ENCODE data around the gene NUP160.
"Not testable (repeated sequence)": the region's sequence is repeated elsewhere in the genome, so short reads cannot be mapped to it uniquely, and the experiment has no call there.

The NUP160 gene

GRCh38 chr11:47863189-47863897, 15.2 kb upstream of the NUP160 start:
- peak; percentile 91 for DNase-seq

DNA sequence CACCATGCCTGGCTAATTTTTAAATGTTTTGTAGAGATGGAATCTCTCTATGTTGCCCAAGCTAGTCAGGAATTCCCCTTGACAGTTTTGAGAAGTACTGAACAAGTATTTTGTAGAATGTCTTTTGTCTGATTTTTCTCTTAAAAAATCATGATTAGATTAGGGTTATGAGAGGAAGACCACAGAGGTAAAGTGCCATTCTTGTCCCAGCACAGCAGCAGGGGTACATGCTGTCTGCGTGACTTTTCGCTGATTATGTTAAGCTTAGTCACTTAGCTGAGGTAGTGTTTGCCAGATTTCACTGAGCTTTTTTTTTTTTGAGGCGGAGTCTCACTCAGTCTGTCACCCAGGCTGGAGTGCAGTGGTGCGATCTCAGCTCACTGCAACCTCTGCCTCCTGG, 13.6 kb upstream of the NUP160 start:
- DNase-seq = peak; percentile 78

GRCh38 chr11:47860536-47860935, 12.4 kb upstream of the NUP160 start:
- no peak for DNase-seq

DNA sequence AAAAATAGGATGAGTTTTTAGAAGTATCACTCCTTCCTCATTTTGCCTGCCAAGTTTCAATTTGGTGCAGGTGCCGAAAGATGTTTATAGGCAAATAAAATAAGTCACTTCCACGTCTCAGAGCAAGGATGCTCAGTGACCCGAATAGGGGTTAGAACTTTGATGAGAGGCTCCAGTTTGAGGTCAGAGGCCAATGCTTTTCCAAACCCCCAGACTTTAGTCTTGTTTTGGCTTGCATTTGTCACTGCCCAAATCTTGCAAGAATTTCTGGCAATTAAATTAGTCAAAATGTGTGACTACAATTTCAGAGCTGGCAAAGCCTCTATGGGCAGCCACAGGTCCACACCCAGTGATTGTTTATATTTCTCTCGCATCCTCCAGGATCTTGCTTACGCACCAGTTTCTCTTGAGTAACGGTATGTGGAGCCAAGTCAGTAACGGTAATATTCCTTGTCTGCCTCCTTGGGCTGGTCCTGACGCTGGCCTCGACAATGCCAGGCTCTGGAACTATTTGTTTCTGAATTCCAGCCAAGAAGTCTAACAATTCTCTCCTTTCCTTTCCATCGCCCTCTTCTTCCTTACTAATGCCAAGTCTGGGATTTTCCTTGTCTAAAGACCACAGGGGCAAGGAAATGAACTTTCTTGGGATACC, 9.9 kb upstream of the NUP160 start:
- DNase-seq = peak; percentile 63

GRCh38 chr11:47857485-47857884, 9.3 kb upstream of the NUP160 start:
- no peak for DNase-seq

GRCh38 chr11:47856186-47856585, 8.0 kb upstream of the NUP160 start:
- DNase-seq = peak; percentile 27

GRCh38 chr11:47854667-47855066, 6.5 kb upstream of the NUP160 start:
- DNase-seq = no peak

GRCh38 chr11:47852053-47852452, 3.9 kb upstream of the NUP160 start:
- no peak for DNase-seq

- no peak for DNase-seq
Measured at GRCh38 chr11:47850337-47850736, 2.2 kb upstream of the NUP160 start.

DNA sequence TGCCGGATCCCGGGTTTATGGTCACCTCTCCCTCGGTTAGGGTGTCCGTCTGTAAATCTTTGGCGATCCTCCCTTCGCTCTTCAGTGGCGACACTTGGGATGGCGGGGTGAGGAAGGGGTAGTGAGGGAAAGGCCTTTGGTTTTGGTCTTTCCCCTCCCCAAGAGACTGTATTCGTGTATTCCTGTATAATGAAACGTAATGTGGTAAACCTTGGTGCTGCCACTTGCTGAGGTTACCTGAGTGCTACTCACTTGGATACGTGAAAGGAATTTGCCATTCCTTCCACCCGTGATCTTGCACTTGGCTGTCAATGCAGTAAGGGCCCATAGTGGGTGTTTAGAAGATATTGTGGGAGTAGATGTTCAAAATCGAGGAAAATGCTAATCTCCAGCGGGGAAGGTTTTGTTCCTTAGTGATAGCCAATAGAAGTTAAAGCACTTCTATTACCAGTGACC, 578 bp upstream of the NUP160 start:
- DNase-seq = no peak

DNA sequence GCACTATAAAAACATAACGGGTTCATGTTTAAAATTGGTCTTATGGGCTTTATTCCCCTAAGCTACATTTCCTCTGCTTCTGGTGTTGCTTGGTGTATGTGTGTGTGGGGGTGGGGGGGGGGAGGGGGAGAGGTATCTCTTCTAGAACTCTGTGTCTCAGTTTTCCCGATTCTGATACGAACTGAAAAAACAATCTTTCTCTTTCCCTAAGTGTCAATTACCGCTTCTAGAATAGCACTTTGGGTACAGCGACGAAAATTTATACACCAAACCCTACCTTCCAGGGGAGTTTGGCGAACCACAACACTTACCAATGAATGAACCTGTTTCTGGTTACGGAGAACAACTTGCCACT, 636 bp downstream of the NUP160 start:
- no peak for DNase-seq

- no peak for DNase-seq
Measured at GRCh38 chr11:47846998-47847397, 1.2 kb downstream of the NUP160 start.

DNA sequence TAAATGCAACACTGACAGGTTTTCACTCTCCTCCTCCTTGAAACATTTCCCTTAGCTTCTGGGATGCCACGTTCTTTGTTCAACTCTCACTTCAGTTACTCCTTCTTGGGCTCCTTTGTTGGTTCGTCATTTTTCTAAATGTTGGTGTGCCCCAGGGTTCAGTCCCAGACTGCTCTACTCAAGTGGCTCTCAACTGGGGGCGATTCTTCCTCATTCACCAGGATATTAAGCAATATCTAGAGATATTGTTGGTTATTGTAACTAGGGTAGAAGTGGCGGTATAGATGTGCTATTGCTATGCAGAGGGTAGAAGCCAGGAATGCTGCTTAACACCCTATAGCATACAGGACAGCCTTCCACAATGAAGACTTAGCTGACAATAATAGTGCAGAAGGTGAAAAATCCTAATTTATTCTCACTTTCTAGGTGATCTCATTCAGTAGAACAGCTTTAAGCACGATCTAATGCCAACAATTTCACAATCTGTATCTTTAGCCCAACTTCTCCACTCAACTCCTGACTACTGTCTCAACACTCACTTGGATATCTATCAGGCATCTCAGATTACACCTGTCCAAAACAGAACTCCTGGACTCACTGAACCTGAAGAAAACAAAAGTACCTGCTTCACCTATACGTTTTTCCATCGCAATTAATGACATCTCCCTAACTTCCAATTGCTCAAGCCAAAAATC, 4.6 kb downstream of the NUP160 start:
- no peak for DNase-seq

DNA sequence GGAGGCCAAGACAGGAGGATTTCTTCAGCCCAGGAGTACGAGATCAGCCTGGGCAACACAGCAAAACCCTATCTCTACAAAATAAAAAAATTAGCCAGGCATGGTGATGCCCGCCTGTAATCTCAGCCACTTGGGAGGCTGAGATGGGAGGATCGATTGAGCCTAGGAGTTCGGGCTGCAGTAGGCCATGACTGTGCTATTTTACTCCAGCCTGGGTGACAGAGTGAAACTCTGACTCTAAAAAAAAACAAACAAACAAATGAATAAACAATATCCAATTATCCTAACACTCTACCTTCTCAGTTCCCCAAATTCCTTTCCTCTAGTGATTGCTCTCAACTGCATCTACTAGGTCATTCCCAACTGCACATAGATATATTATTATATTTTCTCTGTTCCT, 5.4 kb downstream of the NUP160 start:
- no peak for DNase-seq

DNA sequence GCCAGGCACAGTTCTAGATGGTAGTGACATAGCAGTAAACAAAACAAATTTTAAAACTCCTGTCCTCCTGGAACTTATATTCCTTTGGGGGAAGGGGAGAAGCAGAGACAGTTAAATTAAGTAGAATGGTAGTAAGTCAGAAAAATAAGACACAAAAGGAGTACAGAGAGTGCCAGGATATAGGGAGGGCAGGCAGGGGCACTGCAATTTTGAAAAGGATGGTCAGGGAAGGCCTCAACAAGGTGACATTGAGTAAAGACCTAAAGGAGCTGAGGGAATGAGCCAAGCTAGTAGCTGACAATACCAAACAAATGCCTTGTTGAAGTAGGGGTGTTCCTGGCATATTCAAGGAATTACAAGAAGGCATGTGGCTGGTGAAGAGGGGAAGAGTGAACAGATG, 10.2 kb downstream of the NUP160 start:
- DNase-seq = no peak

GRCh38 chr11:47837292-47837691, 10.9 kb downstream of the NUP160 start:
- DNase-seq = no peak

DNA sequence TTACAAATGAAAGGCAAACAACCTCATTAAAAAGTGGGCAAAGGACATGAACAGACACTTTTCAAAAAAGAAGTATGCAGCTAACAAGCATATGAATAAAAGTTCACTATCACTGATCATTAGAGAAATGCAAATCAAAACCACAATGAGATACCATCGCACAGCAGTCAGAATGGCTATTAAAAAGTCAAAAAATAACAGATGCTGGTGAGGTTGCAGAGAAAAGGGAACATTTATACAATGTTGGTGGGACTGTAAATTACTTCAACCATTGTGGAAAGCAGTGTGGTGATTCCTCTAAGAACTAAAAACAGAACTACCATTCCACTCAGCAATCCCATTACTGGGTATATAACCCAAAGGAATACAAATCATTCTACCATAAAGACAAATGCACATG, 18.1 kb downstream of the NUP160 start:
- not testable (repeated sequence) for DNase-seq

DNA sequence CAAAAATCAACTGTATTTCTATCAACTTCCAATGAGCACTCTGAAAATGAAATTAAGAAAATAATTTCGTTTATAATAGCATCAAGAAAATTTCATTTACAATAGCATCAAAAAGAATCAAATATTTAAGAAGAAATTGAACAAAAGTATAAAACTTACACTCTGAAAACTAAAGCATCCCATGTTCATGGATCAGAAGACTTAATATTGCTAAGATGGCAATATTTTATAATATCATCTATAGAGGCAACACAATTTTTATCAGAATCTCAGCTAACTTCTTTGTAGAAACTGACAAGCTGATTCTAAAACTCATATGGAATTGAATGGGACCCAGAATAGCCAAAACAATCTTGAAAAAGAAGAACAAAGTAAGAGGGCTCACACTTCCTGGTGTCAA, 19.9 kb downstream of the NUP160 start:
- no peak for DNase-seq

DNA sequence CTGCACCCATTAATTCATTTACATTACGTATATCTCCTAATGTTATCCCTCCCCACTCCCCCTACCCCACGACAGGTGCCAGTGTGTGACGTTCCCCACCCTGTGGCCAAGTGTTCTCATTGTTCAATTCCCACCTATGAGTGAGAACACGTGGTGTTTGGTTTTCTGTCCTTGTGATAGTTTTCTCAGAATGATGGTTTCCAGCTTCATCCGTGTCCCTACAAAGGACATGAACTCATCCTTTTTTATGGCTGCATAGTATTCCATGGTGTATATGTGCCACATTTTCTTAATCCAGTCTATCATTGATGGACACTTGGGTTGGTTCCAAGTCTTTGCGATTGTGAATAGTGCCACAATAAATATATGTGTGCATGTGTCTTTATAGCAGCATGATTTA, 25.5 kb downstream of the NUP160 start:
- DNase-seq = not testable (repeated sequence)

GRCh38 chr11:47819743-47820142, 28.4 kb downstream of the NUP160 start:
- DNase-seq = no peak

DNA sequence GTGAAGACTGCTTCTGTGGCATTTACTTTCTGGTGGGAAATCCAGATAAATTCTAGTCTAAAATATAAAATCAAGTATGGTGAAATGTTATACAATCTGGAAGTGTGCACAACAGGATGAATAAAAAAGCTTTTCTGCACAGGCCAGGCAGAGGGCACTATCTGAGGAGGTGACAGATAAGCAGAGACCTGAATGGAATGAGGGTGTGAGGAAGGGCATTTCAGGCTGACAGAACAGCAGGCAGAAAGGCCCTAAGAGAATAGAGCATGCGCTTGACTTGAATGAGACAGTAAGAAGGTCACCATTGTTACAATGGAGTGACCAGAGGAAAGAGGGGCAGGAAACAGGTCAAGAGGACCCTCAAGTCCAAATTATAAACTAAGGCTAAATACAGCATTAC, 47.4 kb downstream of the NUP160 start:
- no peak for DNase-seq

DNA sequence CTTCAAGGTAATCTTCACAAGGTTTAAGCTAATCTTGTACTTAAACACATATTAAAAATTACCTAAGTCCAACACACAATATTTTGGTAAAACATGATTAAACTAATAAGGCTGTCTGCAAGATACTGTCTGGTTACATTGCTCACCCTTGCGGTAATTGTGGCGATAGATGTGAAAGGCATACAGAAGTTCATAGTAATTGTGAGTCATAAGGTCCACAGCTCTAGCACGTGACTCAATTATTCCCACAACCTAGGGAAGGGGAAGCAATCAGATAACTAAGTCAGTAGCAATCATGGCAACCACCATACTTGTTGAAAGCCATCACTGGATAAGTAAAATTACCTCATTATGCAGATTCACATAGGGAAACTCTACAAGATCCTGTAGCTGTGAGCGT, 50.5 kb downstream of the NUP160 start:
- peak; percentile 82 for DNase-seq

DNA sequence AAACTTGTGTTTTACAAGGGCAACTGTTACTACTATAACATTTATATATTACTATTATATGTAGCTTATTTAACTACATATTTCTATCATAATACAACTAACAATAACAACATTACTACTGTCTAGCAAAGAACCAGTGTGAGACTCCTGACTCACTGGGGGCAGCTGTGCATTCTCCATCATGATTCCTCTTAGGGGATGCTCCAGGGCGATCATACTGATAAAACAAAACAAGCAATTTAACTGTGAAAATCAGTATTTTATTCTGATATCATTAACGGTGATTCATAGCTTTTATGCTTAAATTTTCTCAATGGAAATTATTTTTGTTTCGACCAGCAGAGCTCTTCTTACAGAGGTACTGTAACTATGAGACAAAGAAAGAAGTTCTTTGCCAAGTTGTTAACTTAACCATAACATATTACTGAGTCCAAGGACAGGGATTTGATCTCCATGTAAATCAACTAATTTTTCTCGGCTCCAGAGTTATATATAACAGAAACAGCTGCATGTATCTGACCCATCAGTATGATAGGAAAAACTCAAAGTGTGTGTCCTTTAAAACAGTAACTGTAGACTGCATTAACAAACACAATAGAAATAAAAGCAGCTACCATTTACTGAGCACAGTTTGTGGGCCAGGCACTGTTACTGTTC, 56.2 kb downstream of the NUP160 start:
- no peak for DNase-seq

- not testable (repeated sequence) for DNase-seq
Measured at GRCh38 chr11:47790017-47790416, 58.1 kb downstream of the NUP160 start.

Data from HCEC 1CT (cell line).